Aorta (tissue), 5 donors: ENCODE measurements around the gene ENHO. TPM values are rescaled to one million over a fixed set of nuclear protein-coding genes. Genes with fewer than 3 reads are reported as not detected.

Experiments used
- ATAC-seq: fragments of 200-7000 bp; cut with Tn5 transposase; one replicate; pipeline ENCODE4 v1.9.1; 2022; ENCODE audit warnings: moderate library complexity; ENCODE audit not compliant: low FRiP score
- DNase-seq, 2 donors: peaks; one replicate each; pipeline ENCODE4 v3.0.0-alpha.2; 2020
- H3K27ac ChIP-seq, 2 donors: one replicate each; pipeline ENCODE4 v1.5.1; 2013; ENCODE audit warnings: low read length in 2 of 2, mild to moderate bottlenecking in 2 of 2, moderate library complexity in 2 of 2, control low read depth in 1 of 2, inconsistent platforms in 1 of 2, low read depth in 1 of 2
- H3K27me3 ChIP-seq, 2 donors: one replicate each; pipeline ENCODE4 v1.6.1; 2013; ENCODE audit warnings: control low read depth in 1 of 2, low read length in 1 of 2, mild to moderate bottlenecking in 1 of 2, moderate library complexity in 1 of 2; ENCODE audit not compliant: insufficient read depth in 2 of 2, control insufficient read depth in 1 of 2
- H3K36me3 ChIP-seq, 2 donors: one replicate each; pipeline ENCODE4 v1.6.1; 2013; ENCODE audit warnings: control low read depth in 1 of 2, low read length in 1 of 2, mild to moderate bottlenecking in 1 of 2; ENCODE audit not compliant: insufficient read depth in 2 of 2, control insufficient read depth in 1 of 2
- H3K4me1 ChIP-seq, 2 donors: one replicate each; pipeline ENCODE4 v1.6.1; 2013; ENCODE audit warnings: low read length in 2 of 2, control low read depth in 1 of 2, mild to moderate bottlenecking in 1 of 2, moderate library complexity in 1 of 2; ENCODE audit not compliant: insufficient read depth in 2 of 2, control insufficient read depth in 1 of 2
- H3K4me3 ChIP-seq, 2 donors: one replicate each; pipeline ENCODE4 v1.5.1; 2013; ENCODE audit warnings: low read length in 2 of 2, control low read depth in 1 of 2, mild to moderate bottlenecking in 1 of 2
- H3K9me3 ChIP-seq: one replicate; pipeline ENCODE4 v1.6.1; 2013; ENCODE audit warnings: mild to moderate bottlenecking, low read length; ENCODE audit not compliant: control insufficient read depth
- WGBS, 2 donors: extraction: QIAGEN DNeasy Blood & Tissue Kit; methylation state at CpG; one replicate each; pipeline ENCODE4 v1.1.7; 2013; 5-methylcytosine and 5-hydroxymethylcytosine counted together
- intact Hi-C, 2 donors: fragments of 100-400 bp; cut with DNase I; formaldehyde crosslinking; loops; one replicate each; pipeline versions ENCODE4 v1.14.2 to v1.15.0; 2022
- polyA plus RNA-seq, 2 donors: library from polyadenylated mRNA; stranded (reverse); fragments of 200-250 nt; gene quantifications; one replicate each; pipeline ENCODE4 v1.2.3, GENCODE V29; 2013
- total RNA-seq, 2 donors: library from RNA; stranded (reverse); fragmentation: NEBNext Ultra II Directional; extraction: Animal tissue kit (Norgen Biotek cat#: 25700); gene quantifications; one replicate each; pipeline ENCODE4 v1.2.1, GENCODE V29; 2021
- donor health status: healthy with polysubstance abuse.
- donor health status: Bipolar disorder and iron deficiency.
- donor health status: DM: no; HTN: no; CAD: no.
- donor health status: DM: no; HTN: no; CAD: no.
- donor health status: DM: yes; HTN: yes; CAD: no.

The ENHO gene
- total and polyA plus RNA-seq, 4 donors = not detected

DNA sequence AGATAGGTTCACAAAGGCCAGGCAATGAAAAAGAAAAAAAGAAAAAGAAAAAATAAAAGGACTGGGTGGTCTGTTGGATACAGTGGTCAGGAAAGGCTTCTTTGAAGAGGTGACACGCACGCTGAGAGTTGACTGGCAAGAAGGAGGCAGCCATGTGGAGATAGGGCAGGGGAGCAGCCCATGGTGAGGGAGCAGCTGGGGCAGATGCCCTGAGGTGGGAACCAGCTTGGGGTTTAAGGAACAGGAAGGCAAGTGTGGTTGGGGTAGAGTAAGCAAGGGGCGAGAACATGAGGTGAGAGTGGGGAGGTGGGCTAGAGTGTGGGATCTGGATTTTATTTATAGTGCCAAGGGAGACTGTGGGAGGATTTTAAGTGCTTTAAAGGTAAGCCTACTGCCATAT, 6.8 kb downstream of the ENHO start:
- intact Hi-C loops = no loop called here
- Histone ChIP-seq H3K4me3 (no peak overlapping the region), H3K27ac (no peak overlapping the region), H3K9me3 (no peaks in the 10 kb centered on the region), H3K4me1 (no peaks in the 10 kb centered on the region), H3K27me3 (no peaks in the 10 kb centered on the region), H3K36me3 (no peaks in the 10 kb centered on the region)
- no peak for ATAC-seq
- no peak for DNase-seq
- 88 to 90% methylated on average over 3 of the region's 3 CpGs for WGBS, 2 donors

DNA sequence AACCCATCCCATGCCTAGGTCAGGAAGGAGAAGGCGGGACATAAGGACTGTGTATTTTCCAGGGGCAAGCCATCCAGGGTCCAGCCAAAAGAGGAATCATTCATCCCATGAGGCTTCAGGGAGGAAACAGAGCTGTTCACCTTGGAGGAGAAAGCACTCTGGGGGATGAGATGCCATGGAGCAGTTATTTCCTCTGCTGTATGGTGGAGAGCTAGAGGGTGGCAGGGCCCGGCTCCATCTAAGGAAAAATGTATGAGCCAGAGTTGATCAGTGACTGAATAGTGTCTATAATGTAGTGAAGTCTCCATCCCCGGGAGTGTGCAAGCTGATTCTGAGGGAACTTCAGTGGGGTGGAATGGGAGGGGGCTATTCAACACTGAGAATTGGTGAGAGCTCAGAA, 8.0 kb downstream of the ENHO start:
- 91 to 94% methylated on average over 3 of the region's 3 CpGs for WGBS, 2 donors
- intact Hi-C loops = no loop called here
- H3K4me3 ChIP-seq = no peak overlapping the region
- H3K9me3 ChIP-seq = no peaks in the 10 kb centered on the region
- H3K27ac ChIP-seq = no peak overlapping the region
- ATAC-seq = no peak
- H3K4me1 ChIP-seq = no peaks in the 10 kb centered on the region
- no peaks in the 10 kb centered on the region for H3K36me3 ChIP-seq
- H3K27me3 ChIP-seq = no peaks in the 10 kb centered on the region
- DNase-seq = no peak

GRCh38 chr9:34514401-34514800, 8.4 kb downstream of the ENHO start:
- Histone ChIP-seq H3K27me3 (no peaks in the 10 kb centered on the region), H3K36me3 (no peaks in the 10 kb centered on the region), H3K4me1 (no peaks in the 10 kb centered on the region), H3K9me3 (no peaks in the 10 kb centered on the region), H3K27ac (no peak overlapping the region), H3K4me3 (no peak overlapping the region)
- no peak for DNase-seq
- intact Hi-C loops = no loop called here
- WGBS, 2 donors = 94% methylated on average over 8 of the region's 8 CpGs
- ATAC-seq = no peak

DNA sequence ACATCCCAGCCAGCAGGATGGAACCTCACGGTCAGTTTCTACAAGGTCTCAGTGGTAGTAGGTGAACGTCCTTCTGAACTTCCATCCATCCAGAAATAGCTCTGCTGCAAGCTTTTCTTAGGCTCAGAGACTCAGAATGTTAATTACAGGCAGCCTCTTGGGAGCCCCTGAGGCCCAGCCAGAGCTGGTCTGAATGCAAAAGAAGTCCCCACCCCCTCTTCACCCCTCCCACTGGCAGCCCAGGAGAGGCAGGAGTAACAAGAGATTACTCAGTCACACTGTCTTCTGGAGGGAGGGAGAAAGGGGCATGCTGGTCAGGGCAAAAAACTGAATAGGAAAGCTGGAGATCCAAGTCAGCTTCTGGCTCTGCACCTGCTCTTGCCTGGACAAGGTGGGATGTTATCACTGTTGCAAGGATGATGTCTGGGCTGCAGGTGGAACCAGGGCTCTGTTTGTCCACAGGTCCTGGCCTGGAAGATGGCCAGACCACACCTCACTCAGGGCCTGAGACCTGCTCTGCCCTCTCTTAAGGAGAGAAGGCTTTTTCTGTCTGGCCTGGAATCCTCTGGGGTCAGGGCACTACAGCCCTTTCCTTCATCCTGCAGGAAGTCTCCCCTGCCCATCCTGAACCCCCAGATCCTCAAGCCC, 9.1 kb downstream of the ENHO start:
- intact Hi-C loops = no loop called here
- Histone ChIP-seq H3K27me3 (no peaks in the 10 kb centered on the region), H3K36me3 (no peaks in the 10 kb centered on the region), H3K4me1 (no peaks in the 10 kb centered on the region), H3K4me3 (no peak overlapping the region), H3K9me3 (no peaks in the 10 kb centered on the region), H3K27ac (no peak overlapping the region)
- DNase-seq (no peak), ATAC-seq (no peak)
- WGBS, 2 donors = 58 to 65% methylated on average over 2 of the region's 2 CpGs

DNA sequence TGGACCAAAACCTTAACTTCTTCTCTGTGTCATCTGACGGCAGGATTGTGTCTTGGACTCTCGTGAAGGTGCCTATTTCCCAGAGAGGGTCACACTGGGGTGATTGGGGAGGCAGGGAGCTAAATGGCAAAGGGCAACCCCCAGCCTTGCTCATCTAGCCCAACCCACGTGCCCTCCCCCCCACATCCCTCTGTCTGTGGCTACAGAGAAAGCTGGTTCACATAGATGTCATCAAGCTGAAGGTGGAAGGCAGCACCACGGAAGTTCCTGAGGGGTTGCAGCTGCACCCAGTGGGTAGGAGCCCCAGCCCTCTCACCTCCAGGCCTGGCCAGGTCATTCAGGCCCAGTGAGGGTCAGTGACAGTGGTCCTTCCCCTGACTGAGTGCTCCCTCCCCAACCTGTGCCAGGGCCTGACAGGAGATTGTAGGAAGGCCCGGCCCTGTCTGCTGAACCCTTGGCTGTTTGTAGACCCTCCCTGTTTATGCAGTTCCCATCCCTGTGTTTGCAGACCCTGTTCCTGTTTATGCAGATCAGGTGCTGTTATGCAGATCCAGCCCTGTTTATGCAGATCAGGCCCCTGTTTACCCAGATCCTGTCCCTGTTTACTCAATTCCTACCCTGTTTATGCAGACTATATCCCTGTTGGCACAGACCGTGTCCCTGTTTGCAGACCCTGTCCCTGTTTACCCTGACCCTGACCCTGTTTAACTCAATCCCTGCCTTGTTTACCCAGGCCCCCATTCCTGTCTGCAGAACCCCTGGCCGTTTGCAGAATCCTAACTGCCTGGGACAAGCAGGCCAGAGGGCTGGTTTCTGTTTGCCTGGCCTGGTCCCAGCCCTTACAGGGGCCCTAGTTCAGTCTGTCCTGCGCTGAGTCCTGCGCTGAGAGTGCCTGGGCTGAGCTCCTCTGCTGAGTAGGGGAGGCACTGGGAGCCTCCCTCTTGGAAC, 10.4 kb downstream of the ENHO start:
- H3K27me3 ChIP-seq = no peaks in the 10 kb centered on the region
- 87% methylated on average over 9 of the region's 9 CpGs for WGBS, 2 donors
- no peaks in the 10 kb centered on the region for H3K9me3 ChIP-seq
- H3K4me3 ChIP-seq = no peak overlapping the region
- no peaks in the 10 kb centered on the region for H3K36me3 ChIP-seq
- intact Hi-C loops = no loop called here
- ATAC-seq (no peak), DNase-seq (no peak)
- H3K4me1 ChIP-seq = no peaks in the 10 kb centered on the region
- no peak overlapping the region for H3K27ac ChIP-seq

DNA sequence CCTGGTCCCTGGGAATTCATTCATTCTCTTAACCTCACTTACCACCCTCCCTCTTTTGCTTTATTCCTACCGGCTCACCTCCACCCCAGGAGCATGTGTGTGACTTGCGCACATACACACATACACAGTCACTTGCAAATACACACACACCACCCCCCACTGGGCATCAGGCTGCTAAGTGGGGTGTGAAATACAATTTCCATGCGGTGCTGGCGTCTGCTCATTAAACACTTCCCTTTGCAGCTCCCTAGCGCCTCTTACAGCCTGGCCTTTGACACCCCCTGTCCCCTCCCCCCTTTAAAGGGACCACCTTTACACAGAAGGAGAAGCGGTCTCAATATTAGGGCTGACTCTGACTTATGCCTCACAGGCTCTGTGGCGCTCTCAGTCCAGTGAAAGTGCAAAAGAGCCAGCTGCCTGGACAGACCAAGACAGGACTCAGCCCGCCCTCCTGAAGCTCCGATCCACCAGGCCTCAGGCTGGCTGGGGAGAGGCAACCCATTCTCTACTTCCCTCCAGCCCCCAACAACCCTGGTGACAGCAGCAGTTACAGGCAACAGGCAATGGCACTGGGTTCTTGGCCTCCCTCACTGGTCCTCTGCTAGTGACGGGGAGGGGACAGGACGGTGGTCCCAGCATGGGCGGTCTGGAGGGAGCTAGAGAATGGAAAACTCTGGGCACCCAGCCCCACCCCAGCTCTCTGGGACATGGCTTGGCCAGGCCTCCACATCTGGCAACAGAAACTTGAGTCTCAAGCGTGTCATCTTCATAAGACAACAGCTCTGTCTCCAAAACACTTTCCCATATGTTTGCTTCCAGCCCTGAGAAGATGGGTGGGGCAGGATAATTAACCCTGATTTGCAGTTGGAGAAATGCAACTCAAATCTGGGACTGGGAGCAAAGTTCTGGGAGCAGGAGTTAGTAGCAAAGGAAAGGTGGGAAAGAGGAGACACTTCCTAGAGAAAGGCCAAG, 12.0 kb downstream of the ENHO start:
- WGBS, 2 donors = 72 to 79% methylated on average over 13 of the region's 13 CpGs
- H3K4me1 ChIP-seq = no peaks in the 10 kb centered on the region
- no peak for DNase-seq

GRCh38 chr9:34508951-34509350, 13.8 kb downstream of the ENHO start:
- Histone ChIP-seq H3K27ac (no peak overlapping the region), H3K4me3 (no peak overlapping the region), H3K9me3 (no peaks in the 10 kb centered on the region), H3K4me1 (no peaks in the 10 kb centered on the region), H3K36me3 (no peaks in the 10 kb centered on the region), H3K27me3 (no peaks in the 10 kb centered on the region)
- intact Hi-C loops = no loop called here
- no peak for ATAC-seq
- no peak for DNase-seq
- 92 to 94% methylated on average over 3 of the region's 3 CpGs for WGBS, 2 donors

More for the DNA sequence above, 12.0 kb downstream of the ENHO start:
- H3K27me3 ChIP-seq = no peaks in the 10 kb centered on the region
- ATAC-seq = no peak
- H3K4me3 ChIP-seq = no peak overlapping the region
- no peaks in the 10 kb centered on the region for H3K36me3 ChIP-seq
- H3K9me3 ChIP-seq = no peaks in the 10 kb centered on the region
- intact Hi-C loops = no loop called here
- no peak overlapping the region for H3K27ac ChIP-seq

- Histone ChIP-seq H3K4me1 (no peaks in the 10 kb centered on the region), H3K36me3 (no peaks in the 10 kb centered on the region), H3K9me3 (no peaks in the 10 kb centered on the region), H3K27me3 (no peaks in the 10 kb centered on the region), H3K27ac (no peak overlapping the region), H3K4me3 (no peak overlapping the region)
- ATAC-seq (no peak), DNase-seq (no peak)
- WGBS, 2 donors = 88 to 94% methylated on average over 3 of the region's 3 CpGs
- intact Hi-C loops = no loop called here
Observed at GRCh38 chr9:34508463-34508862, 14.3 kb downstream of the ENHO start.
